Left lung (tissue), 10 donors: ENCODE results near the gene REEP6. TPM values are rescaled to one million over a fixed set of nuclear protein-coding genes. Genes with fewer than 3 reads are reported as not detected.

Experiments used
- ATAC-seq: fragments of 200-7000 bp; cut with Tn5 transposase; one replicate; pipeline ENCODE4 v1.9.1; 2020; ENCODE audit warnings: moderate library complexity
- DNase-seq, 4 donors: peaks; one replicate each; pipeline ENCODE4 v3.0.0-alpha.2; 2013 to 2020
- H3K27ac ChIP-seq, 2 donors: fragments of 200-600 bp; sonication (generic) in 1 of 2; one replicate each; pipeline versions ENCODE4 v1.5.0 to v1.8.0; 2020 to 2021
- H3K27me3 ChIP-seq, 2 donors: fragments of 200-600 bp; sonication (generic) in 1 of 2; one replicate each; pipeline versions ENCODE4 v1.5.0 to v1.8.0; 2020 to 2021
- H3K36me3 ChIP-seq, 2 donors: fragments of 200-600 bp; sonication (generic) in 1 of 2; one replicate each; pipeline versions ENCODE4 v1.5.0 to v1.8.0; 2020 to 2021
- H3K4me1 ChIP-seq, 2 donors: fragments of 200-600 bp; one replicate each; pipeline ENCODE4 v1.8.0; 2021
- H3K4me3 ChIP-seq, 2 donors: fragments of 200-600 bp; sonication (generic) in 1 of 2; one replicate each; pipeline versions ENCODE4 v1.5.0 to v1.8.0; 2020 to 2021; ENCODE audit warnings: mild to moderate bottlenecking in 1 of 2
- H3K9me3 ChIP-seq, 2 donors: fragments of 200-600 bp; sonication (generic) in 1 of 2; one replicate each; pipeline versions ENCODE4 v1.5.0 to v1.8.0; 2020 to 2021
- intact Hi-C, 2 donors: fragments of 100-400 bp; cut with DNase I; formaldehyde crosslinking; loops; one replicate each; pipeline versions ENCODE4 v1.11.2 to v1.14.2; 2022
- polyA plus RNA-seq, 6 donors: library from polyadenylated mRNA; unstranded; fragments of 120-200 nt; gene quantifications; one replicate each; pipeline ENCODE4 v1.2.1, GENCODE V29; 2013; ENCODE audit not compliant: insufficient read length in 6 of 6
- total RNA-seq, 2 donors: library from RNA; stranded (reverse); fragmentation: NEBNext Ultra II Directional; extraction: Animal tissue kit (Norgen Biotek cat#: 25700); gene quantifications; one replicate each; pipeline ENCODE4 v1.2.1, GENCODE V29; 2021
- TF ChIP-seq, protein P1 (sequence below), 2 donors: fragments of 200-600 bp; sonication (generic) in 1 of 2; IDR thresholded peaks; one replicate each; pipeline versions ENCODE4 v1.5.0 to v1.8.0; 2021; ENCODE audit warnings: antibody characterized with exemption in 2 of 2
- donor health status: DM: no; HTN: yes; CAD: no.
- donor health status: DM: no; HTN: no; CAD: no.

Gene REEP6
- total and polyA plus RNA-seq, 8 donors, result 1.6 to 5.9 (median 3.7) TPM

DNA sequence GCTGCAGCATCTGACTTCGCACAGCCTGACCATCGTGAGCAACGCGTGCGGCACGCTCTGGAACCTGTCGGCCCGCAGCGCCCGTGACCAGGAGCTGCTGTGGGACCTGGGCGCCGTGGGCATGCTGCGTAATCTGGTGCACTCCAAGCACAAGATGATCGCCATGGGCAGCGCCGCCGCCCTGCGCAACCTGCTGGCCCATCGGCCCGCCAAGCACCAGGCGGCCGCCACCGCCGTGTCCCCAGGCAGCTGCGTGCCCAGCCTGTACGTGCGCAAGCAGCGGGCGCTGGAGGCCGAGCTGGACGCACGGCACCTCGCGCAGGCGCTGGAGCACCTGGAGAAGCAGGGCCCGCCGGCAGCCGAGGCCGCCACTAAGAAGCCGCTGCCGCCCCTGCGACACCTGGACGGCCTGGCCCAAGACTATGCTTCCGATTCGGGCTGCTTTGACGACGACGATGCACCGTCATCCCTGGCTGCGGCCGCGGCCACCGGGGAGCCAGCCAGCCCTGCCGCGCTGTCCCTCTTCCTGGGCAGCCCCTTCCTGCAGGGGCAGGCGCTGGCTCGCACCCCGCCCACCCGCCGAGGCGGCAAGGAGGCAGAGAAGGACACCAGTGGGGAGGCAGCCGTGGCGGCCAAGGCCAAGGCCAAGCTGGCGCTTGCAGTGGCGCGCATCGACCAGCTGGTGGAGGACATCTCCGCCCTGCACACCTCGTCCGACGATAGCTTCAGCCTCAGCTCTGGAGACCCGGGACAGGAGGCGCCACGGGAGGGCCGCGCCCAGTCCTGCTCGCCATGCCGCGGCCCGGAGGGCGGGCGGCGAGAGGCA, 25.6 kb upstream of the REEP6 start:
- ATAC-seq, result peak; percentile 79
- H3K4me1 ChIP-seq, result peaks cover 21 to 55% of the 10 kb centered on the region in 2 donors
- TF ChIP-seq, protein P1, sequence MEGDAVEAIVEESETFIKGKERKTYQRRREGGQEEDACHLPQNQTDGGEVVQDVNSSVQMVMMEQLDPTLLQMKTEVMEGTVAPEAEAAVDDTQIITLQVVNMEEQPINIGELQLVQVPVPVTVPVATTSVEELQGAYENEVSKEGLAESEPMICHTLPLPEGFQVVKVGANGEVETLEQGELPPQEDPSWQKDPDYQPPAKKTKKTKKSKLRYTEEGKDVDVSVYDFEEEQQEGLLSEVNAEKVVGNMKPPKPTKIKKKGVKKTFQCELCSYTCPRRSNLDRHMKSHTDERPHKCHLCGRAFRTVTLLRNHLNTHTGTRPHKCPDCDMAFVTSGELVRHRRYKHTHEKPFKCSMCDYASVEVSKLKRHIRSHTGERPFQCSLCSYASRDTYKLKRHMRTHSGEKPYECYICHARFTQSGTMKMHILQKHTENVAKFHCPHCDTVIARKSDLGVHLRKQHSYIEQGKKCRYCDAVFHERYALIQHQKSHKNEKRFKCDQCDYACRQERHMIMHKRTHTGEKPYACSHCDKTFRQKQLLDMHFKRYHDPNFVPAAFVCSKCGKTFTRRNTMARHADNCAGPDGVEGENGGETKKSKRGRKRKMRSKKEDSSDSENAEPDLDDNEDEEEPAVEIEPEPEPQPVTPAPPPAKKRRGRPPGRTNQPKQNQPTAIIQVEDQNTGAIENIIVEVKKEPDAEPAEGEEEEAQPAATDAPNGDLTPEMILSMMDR (IDR thresholded peaks at IDR 0.05), result peak; percentile 29 to 60
- intact Hi-C loops, result no loop called here
- peak in 1 of 4 donors; percentile 85 for DNase-seq
- no peaks in the 10 kb centered on the region for H3K9me3 ChIP-seq
- H3K27ac ChIP-seq, result no peak overlapping the region
- peaks cover 55 to 66% of the 10 kb centered on the region in 2 donors for H3K27me3 ChIP-seq
- H3K36me3 ChIP-seq, result peaks cover 0 to 8% of the 10 kb centered on the region in 2 donors
- H3K4me3 ChIP-seq, result no peak overlapping the region

DNA sequence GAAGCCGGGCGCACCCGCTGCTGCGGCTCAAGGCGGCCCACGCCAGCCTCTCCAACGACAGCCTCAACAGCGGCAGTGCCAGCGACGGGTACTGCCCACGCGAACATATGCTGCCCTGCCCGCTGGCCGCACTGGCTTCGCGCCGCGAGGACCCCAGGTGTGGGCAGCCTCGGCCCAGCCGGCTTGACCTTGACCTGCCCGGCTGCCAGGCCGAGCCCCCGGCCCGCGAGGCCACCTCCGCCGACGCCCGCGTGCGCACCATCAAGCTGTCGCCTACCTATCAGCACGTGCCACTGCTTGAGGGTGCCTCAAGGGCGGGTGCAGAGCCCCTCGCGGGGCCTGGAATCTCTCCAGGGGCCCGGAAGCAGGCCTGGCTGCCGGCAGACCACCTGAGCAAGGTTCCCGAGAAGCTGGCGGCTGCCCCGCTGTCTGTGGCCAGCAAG, 24.9 kb upstream of the REEP6 start:
- ATAC-seq (no peak), DNase-seq (no peak)
- intact Hi-C loops, result no loop called here
- TF ChIP-seq, protein P1 (IDR thresholded peaks at IDR 0.05), result no peak
- Histone ChIP-seq H3K27ac (no peak overlapping the region), H3K4me3 (no peak overlapping the region), H3K36me3 (peaks cover 0 to 2% of the 10 kb centered on the region in 2 donors), H3K9me3 (no peaks in the 10 kb centered on the region), H3K4me1 (peaks cover 27 to 61% of the 10 kb centered on the region in 2 donors), H3K27me3 (peaks cover 62 to 72% of the 10 kb centered on the region in 2 donors)

DNA sequence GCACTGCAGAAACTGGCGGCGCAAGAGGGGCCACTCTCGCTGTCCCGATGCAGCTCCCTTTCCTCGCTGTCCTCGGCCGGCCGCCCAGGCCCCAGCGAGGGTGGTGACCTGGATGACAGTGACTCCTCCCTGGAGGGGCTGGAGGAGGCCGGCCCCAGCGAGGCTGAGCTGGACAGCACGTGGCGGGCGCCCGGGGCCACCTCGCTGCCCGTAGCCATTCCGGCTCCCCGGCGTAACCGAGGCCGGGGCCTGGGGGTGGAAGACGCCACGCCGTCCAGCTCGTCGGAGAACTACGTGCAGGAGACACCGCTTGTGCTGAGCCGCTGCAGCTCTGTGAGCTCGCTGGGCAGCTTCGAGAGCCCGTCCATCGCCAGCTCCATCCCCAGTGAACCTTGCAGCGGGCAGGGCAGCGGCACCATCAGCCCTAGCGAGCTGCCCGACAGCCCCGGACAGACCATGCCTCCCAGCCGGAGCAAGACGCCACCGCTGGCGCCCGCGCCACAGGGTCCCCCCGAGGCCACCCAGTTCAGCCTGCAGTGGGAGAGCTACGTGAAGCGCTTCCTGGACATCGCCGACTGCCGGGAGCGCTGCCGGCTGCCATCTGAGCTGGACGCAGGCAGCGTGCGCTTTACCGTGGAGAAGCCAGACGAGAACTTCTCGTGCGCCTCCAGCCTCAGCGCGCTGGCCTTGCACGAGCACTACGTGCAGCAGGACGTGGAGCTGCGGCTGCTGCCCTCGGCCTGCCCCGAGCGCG, 24.3 kb upstream of the REEP6 start:
- TF ChIP-seq, protein P1 (IDR thresholded peaks at IDR 0.05), result no peak
- Histone ChIP-seq H3K27ac (no peak overlapping the region), H3K9me3 (no peaks in the 10 kb centered on the region), H3K4me3 (no peak overlapping the region), H3K36me3 (no peaks in the 10 kb centered on the region), H3K27me3 (peaks cover 68 to 78% of the 10 kb centered on the region in 2 donors), H3K4me1 (peaks cover 32 to 67% of the 10 kb centered on the region in 2 donors)
- DNase-seq (peak in 1 of 4 donors; percentile 47), ATAC-seq (no peak)
- intact Hi-C loops, result no loop called here

DNA sequence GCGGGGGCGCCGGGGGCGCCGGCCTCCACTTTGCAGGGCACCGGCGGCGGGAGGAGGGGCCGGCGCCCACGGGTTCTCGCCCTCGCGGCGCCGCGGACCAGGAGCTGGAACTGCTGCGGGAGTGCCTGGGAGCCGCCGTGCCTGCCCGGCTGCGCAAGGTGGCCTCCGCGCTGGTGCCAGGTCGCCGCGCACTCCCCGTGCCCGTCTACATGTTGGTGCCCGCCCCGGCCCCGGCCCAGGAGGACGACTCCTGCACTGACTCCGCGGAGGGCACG, 23.8 kb upstream of the REEP6 start:
- Histone ChIP-seq H3K27ac (no peak overlapping the region), H3K4me1 (peaks cover 32 to 72% of the 10 kb centered on the region in 2 donors), H3K9me3 (no peaks in the 10 kb centered on the region), H3K4me3 (no peak overlapping the region), H3K36me3 (no peaks in the 10 kb centered on the region), H3K27me3 (peaks cover 73 to 83% of the 10 kb centered on the region in 2 donors)
- TF ChIP-seq, protein P1 (IDR thresholded peaks at IDR 0.05), result no peak
- ATAC-seq, result no peak
- DNase-seq, result no peak
- intact Hi-C loops, result no loop called here
